Measurements from ENCODE around the gene PRRC2A.

The PRRC2A gene

DNA sequence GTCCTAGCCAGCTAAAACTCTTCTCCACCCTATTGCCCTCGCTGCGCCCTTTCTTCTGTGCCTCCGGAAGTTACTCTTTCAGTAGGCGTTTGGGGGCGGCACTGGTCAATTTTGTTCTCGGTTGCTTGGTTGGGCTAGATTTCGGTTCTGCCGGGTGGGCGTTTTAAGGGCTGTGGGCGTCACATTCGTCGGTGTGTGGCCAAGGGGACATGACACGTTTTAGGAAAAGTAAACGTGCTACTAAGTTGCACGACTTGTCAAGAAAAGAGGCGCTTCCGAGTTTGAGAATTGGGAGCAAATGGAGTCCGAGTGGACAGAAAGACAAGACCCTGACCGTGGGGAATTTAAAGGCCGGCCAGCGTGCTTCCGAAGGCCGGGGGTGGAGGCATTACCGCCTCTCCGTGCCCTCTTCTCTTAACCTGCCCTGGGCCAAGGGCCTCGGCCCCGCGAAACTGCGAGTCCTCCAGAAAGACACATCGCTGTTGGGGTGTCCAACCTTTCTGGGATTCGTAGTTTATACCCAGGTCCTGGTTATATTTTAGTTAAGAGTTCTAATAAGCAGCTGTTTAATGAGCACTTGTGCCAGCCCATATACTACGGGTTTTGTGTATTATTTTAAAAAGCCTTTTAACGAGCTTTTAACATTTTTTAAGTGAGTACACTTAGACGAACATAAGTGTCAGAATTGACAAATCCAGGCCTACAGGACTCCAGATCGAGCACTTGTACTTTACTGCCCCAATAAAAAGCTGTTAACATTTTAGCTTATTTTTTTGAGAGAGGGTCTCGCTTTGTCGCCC, 32.6 kb downstream of the PRRC2A start:
- DNase-seq (ENCODE audit: low read depth): no peak

- DNase-seq (ENCODE audit: low read depth): no peak
These were observed 34.2 kb downstream of the PRRC2A start for GRCh38 chr6:31654574-31655348.

GRCh38 chr6:31655349-31656237, 35.1 kb downstream of the PRRC2A start, which contains the start of gene APOM:
APOM (plus strand) TSS chr6:31655894; CDS start chr6:31655967, 73 bp downstream.
- DNase-seq (ENCODE audit: low read depth): no peak

DNA sequence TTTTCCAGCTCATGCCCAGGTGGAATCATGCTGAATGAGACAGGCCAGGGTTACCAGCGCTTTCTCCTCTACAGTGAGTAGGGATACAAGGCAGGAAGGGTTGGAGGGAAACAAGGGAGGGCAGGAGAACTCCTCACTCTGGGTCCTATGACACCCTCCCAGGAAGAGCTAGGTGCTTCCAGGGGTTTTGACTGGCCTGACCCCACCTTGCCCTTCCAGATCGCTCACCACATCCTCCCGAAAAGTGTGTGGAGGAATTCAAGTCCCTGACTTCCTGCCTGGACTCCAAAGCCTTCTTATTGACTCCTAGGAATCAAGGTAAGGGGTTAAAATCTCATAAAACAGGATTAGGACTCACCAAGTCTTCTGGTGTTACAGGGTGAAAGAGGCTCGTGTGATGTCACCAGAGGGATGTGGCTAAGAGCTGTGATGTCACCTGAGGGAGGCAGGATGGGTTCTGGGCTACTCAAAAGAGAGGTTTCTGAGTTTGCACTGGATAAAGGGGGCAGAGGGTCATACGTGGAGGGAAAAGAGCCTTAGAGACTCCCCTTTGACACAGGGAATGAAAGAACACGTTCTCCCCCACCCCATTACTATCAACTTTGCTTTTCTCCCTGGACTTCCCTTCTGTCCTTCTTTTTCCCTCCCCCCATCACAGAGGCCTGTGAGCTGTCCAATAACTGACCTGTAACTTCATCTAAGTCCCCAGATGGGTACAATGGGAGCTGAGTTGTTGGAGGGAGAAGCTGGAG, 37.1 kb downstream of the PRRC2A start:
- no peak for DNase-seq (ENCODE audit: low read depth)

DNA sequence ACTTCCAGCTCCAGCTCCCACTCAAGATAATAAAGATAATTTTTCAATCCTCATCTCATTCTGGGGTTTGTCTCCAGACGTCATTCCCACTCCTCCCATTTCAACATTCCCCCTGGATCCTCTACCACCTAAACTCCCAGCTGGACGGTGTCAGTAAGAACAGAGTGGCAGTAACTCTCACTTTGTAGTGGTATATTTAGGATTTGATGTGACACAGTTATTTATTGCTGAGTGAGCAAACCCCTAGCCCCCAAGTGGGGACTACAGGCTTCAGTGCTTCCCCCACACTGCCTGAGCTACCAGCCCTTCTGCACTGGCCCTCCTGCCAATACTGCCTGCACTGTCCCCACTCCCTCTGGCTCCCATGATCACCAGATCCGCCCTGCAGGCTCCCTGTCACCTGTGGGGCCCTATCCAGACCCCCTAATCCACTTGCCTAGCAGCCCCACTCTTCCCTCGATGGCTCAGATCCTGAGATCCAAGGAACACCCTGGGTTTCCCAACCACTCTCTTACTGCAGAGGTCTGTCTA, 37.7 kb downstream of the PRRC2A start:
- no peak for DNase-seq (ENCODE audit: low read depth)

GRCh38 chr6:31658983-31659648, 38.6 kb downstream of the PRRC2A start:
- no peak for DNase-seq (ENCODE audit: low read depth)

GRCh38 chr6:31659649-31660380, 39.3 kb downstream of the PRRC2A start:
- DNase-seq (ENCODE audit: low read depth): no peak

DNA sequence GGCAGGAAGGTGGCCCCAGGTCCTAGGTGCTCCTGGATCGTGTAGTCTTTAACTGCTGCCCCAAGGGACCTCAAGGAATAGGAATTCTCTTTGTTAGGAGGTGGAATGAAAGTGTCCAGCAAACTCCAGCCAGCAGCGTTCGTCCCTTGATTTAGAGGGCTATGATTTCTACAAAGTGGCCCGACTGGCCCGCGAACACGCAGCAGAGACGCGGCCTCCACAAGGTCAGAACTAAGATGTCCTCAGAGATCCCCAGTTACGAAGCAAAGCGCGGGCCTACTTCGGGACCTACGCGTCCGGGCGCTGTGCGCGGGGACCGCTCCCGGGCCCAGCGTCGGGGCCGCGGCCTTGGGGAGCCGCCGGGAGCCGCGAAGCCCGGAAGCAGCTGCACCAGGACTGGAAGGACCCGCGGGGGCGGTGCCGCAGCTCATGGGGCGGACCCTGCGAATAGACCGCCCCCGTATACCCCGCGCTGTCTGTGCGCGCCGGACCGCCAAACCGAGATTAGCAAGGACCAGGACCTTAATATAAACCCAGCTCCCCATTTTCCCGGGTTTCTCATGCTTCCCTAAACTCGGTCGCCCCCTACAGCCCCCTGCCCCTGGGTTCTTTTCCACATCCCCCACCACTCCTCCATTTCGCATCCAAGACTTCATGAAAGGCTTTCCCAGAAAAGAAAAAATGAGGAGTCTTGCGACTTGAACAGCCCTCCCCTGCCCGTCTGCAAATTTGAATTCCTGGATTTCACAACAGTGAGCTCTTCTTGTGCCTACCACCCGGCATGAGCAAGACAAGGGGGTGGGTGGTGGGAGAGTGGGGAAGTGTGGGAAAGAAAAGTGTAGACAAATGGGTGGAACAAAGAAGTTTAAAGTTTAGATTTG, 40.1 kb downstream of the PRRC2A start, which contains the start of gene C6orf47:
TSS of gene C6orf47 (minus strand) at position 398 of the 881 bp plus-strand sequence. CDS start 831 bp downstream, outside the sequence.
- DNase-seq (ENCODE audit: low read depth): peak; percentile 45

DNA sequence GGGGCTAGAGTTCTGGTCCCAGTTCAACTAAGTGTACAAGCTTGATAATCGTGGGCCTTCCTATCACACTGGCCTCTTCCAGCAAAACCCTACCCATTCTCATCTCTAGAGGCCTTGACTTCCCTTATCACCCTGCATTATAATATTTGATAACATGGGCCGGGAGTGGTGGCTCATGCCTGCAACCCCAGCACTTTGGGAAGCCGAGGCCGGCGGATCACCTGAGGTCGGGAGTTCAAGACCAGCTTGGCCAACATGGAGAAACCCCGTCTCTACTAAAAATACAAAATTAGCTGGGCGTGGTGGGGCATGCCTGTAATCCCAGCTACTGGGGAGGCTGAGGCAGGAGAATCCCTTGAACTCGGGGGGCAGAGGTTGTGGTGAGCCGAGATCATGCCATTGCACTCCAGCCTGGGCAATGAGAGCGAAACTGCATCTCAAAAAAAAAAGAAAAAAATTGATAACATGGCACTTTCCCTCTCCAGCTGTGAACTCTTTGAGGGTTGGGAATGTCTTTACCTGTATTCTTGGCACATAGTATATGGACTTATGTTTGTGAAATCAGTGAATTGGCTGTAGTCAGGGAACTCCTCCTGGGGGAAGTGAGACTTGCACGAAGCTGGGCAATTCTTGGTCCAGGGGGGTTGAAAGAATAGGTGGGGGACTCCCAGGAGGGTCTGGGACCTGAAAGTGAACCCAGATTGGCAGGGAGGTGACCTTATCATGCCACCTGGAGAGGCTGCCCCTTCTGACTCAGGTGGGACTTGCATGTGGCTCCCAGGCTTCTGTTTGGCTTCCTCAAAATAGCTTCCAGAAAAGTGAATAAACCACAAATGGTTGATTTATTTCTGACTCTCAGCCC, 41.0 kb downstream of the PRRC2A start:
- DNase-seq (ENCODE audit: low read depth): no peak

GRCh38 chr6:31662124-31662723, 41.7 kb downstream of the PRRC2A start:
- no peak for DNase-seq (ENCODE audit: low read depth)

GRCh38 chr6:31663126-31663960, 42.8 kb downstream of the PRRC2A start:
- no peak for DNase-seq (ENCODE audit: low read depth)

- peak; percentile 63 for DNase-seq (ENCODE audit: low read depth)
These were observed 43.7 kb downstream of the PRRC2A start for GRCh38 chr6:31663961-31664789.

GRCh38 chr6:31664790-31665500, 44.4 kb downstream of the PRRC2A start, which contains the start of gene GPANK1:
GPANK1 (minus strand) TSS chr6:31664997; CDS start chr6:31664478, 519 bp downstream.
- peak; percentile 89 for DNase-seq (ENCODE audit: low read depth)

DNA sequence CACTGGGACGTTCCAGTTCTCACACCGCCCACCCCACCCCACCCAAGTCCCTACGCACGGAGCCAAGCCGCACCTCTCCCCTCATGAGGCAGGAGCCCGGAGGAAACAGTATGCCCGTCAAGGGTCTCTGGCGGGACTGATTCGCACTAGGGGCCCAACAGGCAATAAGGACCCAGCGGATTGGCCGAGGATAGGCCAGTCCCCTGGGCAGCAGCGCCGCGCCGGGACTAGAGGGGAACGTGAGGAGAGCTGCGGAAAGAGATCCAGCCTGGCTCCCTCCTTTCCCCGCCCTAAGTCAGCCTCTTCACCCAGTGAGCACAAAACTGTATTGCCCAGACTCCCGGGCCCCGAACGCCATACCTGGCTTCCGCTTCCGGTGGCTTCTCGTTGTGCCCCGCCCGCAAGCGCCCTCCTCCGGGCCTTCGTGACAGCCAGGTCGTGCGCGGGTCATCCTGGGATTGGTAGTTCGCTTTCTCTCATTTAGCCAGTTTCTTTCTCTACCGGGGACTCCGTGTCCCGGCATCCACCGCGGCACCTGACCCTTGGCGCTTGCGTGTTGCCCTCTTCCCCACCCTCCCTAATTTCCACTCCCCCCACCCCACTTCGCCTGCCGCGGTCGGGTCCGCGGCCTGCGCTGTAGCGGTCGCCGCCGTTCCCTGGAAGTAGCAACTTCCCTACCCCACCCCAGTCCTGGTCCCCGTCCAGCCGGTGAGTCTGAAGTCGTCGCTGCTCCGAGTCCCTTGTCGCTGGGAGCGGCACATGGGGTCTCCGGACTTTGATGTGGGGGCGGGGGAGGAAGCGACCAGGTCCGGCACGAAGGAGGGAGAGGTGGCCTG, 45.2 kb downstream of the PRRC2A start, which contains the start of gene CSNK2B:
TSS of gene CSNK2B (plus strand) at position 580 of the 836 bp plus-strand sequence. CDS start 752 bp downstream, outside the sequence.
- peak; percentile 93 for DNase-seq (ENCODE audit: low read depth)

All from GM04504 (cell line).